HG02981 (cell line): Measurements from ENCODE around the gene STOX1.
"Not testable (repeated sequence)": the region's sequence is repeated elsewhere in the genome, so short reads cannot be mapped to it uniquely, and the experiment has no call there.

Experiments
- ATAC-seq: cut with Tn5 transposase; IDR thresholded peaks from one replicate; pipeline ENCODE4 v1.9.1; 2021; ENCODE audit warnings: mild to moderate bottlenecking, moderate library complexity; ENCODE audit not compliant: unreplicated experiment

Gene STOX1

GRCh38 chr10:68826764-68827591, at the start of gene STOX1:
STOX1 (plus strand) TSS chr10:68827531; CDS start chr10:68827624, 93 bp downstream.
- ATAC-seq: peak; percentile 48

- ATAC-seq: no peak
These were observed 45.4 kb upstream of the STOX1 start for GRCh38 chr10:68781613-68782574.

GRCh38 chr10:68784476-68784875, 42.9 kb upstream of the STOX1 start:
- no peak for ATAC-seq

- ATAC-seq: no peak
These were observed 39.5 kb upstream of the STOX1 start for GRCh38 chr10:68787813-68788212.

GRCh38 chr10:68790476-68790875, 36.9 kb upstream of the STOX1 start:
- ATAC-seq: no peak

GRCh38 chr10:68792115-68792514, 35.2 kb upstream of the STOX1 start:
- no peak for ATAC-seq

- ATAC-seq: no peak
These were observed 31.3 kb upstream of the STOX1 start for GRCh38 chr10:68795886-68796532.

- ATAC-seq: no peak
These were observed 30.7 kb upstream of the STOX1 start for GRCh38 chr10:68796605-68797004.

- ATAC-seq: no peak
These were observed 27.1 kb upstream of the STOX1 start for GRCh38 chr10:68800211-68800610.

- no peak for ATAC-seq
These were observed 22.6 kb upstream of the STOX1 start for GRCh38 chr10:68804692-68805091.

GRCh38 chr10:68810830-68811229, 16.5 kb upstream of the STOX1 start:
- ATAC-seq: not testable (repeated sequence)

- no peak for ATAC-seq
These were observed 15.9 kb upstream of the STOX1 start for GRCh38 chr10:68811314-68812009.

- ATAC-seq: no peak
These were observed 14.9 kb upstream of the STOX1 start for GRCh38 chr10:68812420-68812819.

GRCh38 chr10:68813559-68813958, 13.8 kb upstream of the STOX1 start:
- no peak for ATAC-seq

GRCh38 chr10:68816796-68817412, 10.4 kb upstream of the STOX1 start:
- no peak for ATAC-seq

- ATAC-seq: not testable (repeated sequence)
These were observed 7.0 kb upstream of the STOX1 start for GRCh38 chr10:68820359-68820758.

- ATAC-seq: not testable (repeated sequence)
These were observed 4.7 kb upstream of the STOX1 start for GRCh38 chr10:68822626-68823025.

GRCh38 chr10:68827592-68827959, 245 bp downstream of the STOX1 start:
- peak; percentile 31 for ATAC-seq

GRCh38 chr10:68828083-68828601, 811 bp downstream of the STOX1 start:
- peak; percentile 31 for ATAC-seq

- no peak for ATAC-seq
These were observed 1.5 kb downstream of the STOX1 start for GRCh38 chr10:68828833-68829232.
